GM12878 (cell line): Measurements from ENCODE around the gene RBM15B. TPM values are rescaled to one million over a fixed set of nuclear protein-coding genes. Genes with fewer than 3 reads are reported as not detected.

ENCODE experiments used
- ATAC-seq: fragments of 200-7000 bp; cut with Tn5 transposase; 3 replicates; pipeline ENCODE4 v1.9.1; 2020; ENCODE audit warnings: mild to moderate bottlenecking, moderate library complexity
- BruUV-seq: library from RNA; stranded (reverse); fragments of 400-500 nt; replicated peaks from 2 replicates; lab custom pipeline; 2021; lab: Mats Ljungman, UMichigan
- CTCF ChIA-PET: fragments of 300-600 bp; sonication (Branson Sonifier 250); formaldehyde crosslinking; extraction: SDS; loops from one replicate; lab custom pipeline; 2021; ENCODE audit warnings: inconsistent platforms; lab: Yijun Ruan, JAX
- POLR2A ChIA-PET: fragments of 350-600 bp; formaldehyde crosslinking; extraction: SDS; loops from one replicate; lab custom pipeline; 2021; ENCODE audit warnings: inconsistent platforms; lab: Charles Lee
- RAD21 ChIA-PET: fragments of 300-600 bp; sonication (Branson Sonifier 250); formaldehyde crosslinking; loops from one replicate; lab custom pipeline; 2023; ENCODE audit warnings: antibody characterized with exemption; ENCODE audit not compliant: unreplicated experiment; lab: Charles Lee
- SMC1A ChIA-PET: fragments of 300-600 bp; sonication (Branson Sonifier 250); formaldehyde crosslinking; loops from one replicate; lab custom pipeline; 2023; ENCODE audit not compliant: unreplicated experiment, uncharacterized antibody; lab: Charles Lee
- DNase-seq: peaks from one replicate; pipeline ENCODE4 v3.0.0-alpha.2; 2011; ENCODE audit warnings: low read depth, low spot score
- FAIRE-seq: peaks from 3 replicates; lab custom pipeline; 2011; peaks lifted over from hg19 to GRCh38; lab: Jason Lieb, UNC
- H2AFZ ChIP-seq: 2 replicates; pipeline ENCODE4 v1.6.0; 2011; ENCODE audit warnings: low read depth, low read length, control low read depth; ENCODE audit not compliant: control insufficient read depth
- H3K27ac ChIP-seq: 2 replicates; pipeline ENCODE4 v1.5.1; 2011; ENCODE audit warnings: control low read depth; ENCODE audit not compliant: control insufficient read depth, insufficient read depth
- H3K27me3 ChIP-seq, 2 experiments: replicated peaks in 1 of 2; 2 replicates each; pipeline versions ENCODE4 v1.6.0 to v1.6.1; 2011; ENCODE audit warnings: low read length in 1 of 2; ENCODE audit not compliant: control insufficient read depth in 2 of 2, insufficient read depth in 2 of 2
- H3K36me3 ChIP-seq, 2 experiments: 2 replicates each; pipeline ENCODE4 v1.5.1; 2011; ENCODE audit warnings: low read length in 1 of 2; ENCODE audit not compliant: control insufficient read depth in 2 of 2, insufficient read depth in 2 of 2
- H3K4me1 ChIP-seq: 2 replicates; pipeline ENCODE4 v1.6.1; 2011; ENCODE audit warnings: mild to moderate bottlenecking, low read length, moderate library complexity, mixed read lengths; ENCODE audit not compliant: control insufficient read depth, insufficient read depth
- H3K4me2 ChIP-seq: 2 replicates; pipeline ENCODE4 v1.6.0; 2011; ENCODE audit warnings: control low read depth; ENCODE audit not compliant: control insufficient read depth, insufficient read depth
- H3K4me3 ChIP-seq: fragments of 200-600 bp; sonication (generic); 2 replicates; pipeline ENCODE4 v1.5.1; 2016
- H3K79me2 ChIP-seq: 2 replicates; pipeline ENCODE4 v1.6.0; 2011; ENCODE audit warnings: low read length; ENCODE audit not compliant: control insufficient read depth, insufficient read depth
- H3K9ac ChIP-seq: 2 replicates; pipeline ENCODE4 v1.8.0; 2011; ENCODE audit warnings: low read length, control low read depth, mixed read lengths; ENCODE audit not compliant: control insufficient read depth, insufficient read depth
- H3K9me3 ChIP-seq: replicated peaks from 3 replicates; pipeline ENCODE4 v1.5.1; 2011; ENCODE audit warnings: mild to moderate bottlenecking, low read length; ENCODE audit not compliant: control insufficient read depth, insufficient read depth
- H4K20me1 ChIP-seq: 2 replicates; pipeline ENCODE4 v1.6.0; 2011; ENCODE audit not compliant: control insufficient read depth, insufficient read depth
- EZH2 ChIP-seq: IDR thresholded peaks from 2 replicates; pipeline ENCODE4 v1.6.1; 2012; ENCODE audit warnings: low read depth, mild to moderate bottlenecking, control low read depth, inconsistent platforms, low read length, borderline replicate concordance; ENCODE audit not compliant: control insufficient read depth
- SMARCA5 ChIP-seq: fragments of 450-650 bp; IDR thresholded peaks from 2 replicates; pipeline ENCODE4 v1.6.1; 2017; ENCODE audit warnings: mild to moderate bottlenecking
- TCF7 ChIP-seq: IDR thresholded peaks from 2 replicates; pipeline ENCODE4 v1.6.1; 2014; ENCODE audit warnings: antibody characterized with exemption, borderline replicate concordance
- ZSCAN29 ChIP-seq: fragments of 450-650 bp; IDR thresholded peaks from 2 replicates; pipeline ENCODE4 v1.6.1; 2017; ENCODE audit warnings: mild to moderate bottlenecking, moderate library complexity
- WGBS: methylation state at CpG from one replicate; pipeline ENCODE4 v1.1.6; 2016; ENCODE audit warnings: low lambda C conversion rate; ENCODE audit not compliant: insufficient replicate concordance, insufficient coverage; ENCODE audit errors: missing lambda C conversion rate; 5-methylcytosine and 5-hydroxymethylcytosine counted together
- in situ Hi-C: fragments of 300-500 bp; cut with MboI; formaldehyde crosslinking; loops from 9 replicates; pipeline ENCODE4 v1.14.3; 2018; ENCODE audit warnings: mixed read lengths
- intact Hi-C: fragments of 100-400 bp; cut with micrococcal nuclease; formaldehyde crosslinking; loops from one replicate; pipeline ENCODE4 v1.14.2; 2022; ENCODE audit not compliant: unreplicated experiment
- polyA plus RNA-seq, 11 experiments: library from polyadenylated mRNA; depleted of rRNA in 4 of 11; unstranded in 6 of 11; stranded (reverse) in 5 of 11; fragments of >200 nt; fragmentation: Nextera tagmentation in 4 of 11; fragmentation: Illumina TruSeq in 1 of 11; extraction: Ambion mirVana in 4 of 11; extraction: Trizol in 1 of 11; gene quantifications; 1 replicate in 1 of 11; 2 replicates in 10 of 11; pipeline versions ENCODE4 v1.2.1 to v1.2.3, GENCODE V29; 2011 to 2016; ENCODE audit warnings: inconsistent platforms in 2 of 11, missing spikeins in 2 of 11, low read depth in 1 of 11
- total RNA-seq, 4 experiments: library from RNA; depleted of rRNA in 3 of 4; stranded (reverse); fragments of >200 nt in 3 of 4; fragmentation: Illumina TruSeq in 1 of 4; extraction: Trizol in 1 of 4; gene quantifications; 2 replicates each; pipeline versions ENCODE4 v1.2.1 to v1.2.3, GENCODE V29; 2013 to 2021
- TF ChIP-seq, protein P1 (sequence below): IDR thresholded peaks from 2 replicates; pipeline ENCODE4 v1.6.1; 2012; ENCODE audit warnings: low read length, inconsistent platforms
- TF ChIP-seq, protein P2 (sequence below): fragments of 450-650 bp; formaldehyde crosslinking; IDR thresholded peaks from 2 replicates; pipeline ENCODE4 v1.4.0; 2022; ENCODE audit warnings: mild to moderate bottlenecking, moderate library complexity

The RBM15B gene
- total and polyA plus RNA-seq, 10 of the 15 experiments (the other 5 are each of a cell fraction or from before 2014, with no cell fraction given): 2.4 to 34.5 (median 19.1) TPM

- Histone ChIP-seq H4K20me1 (0 out of 2 replicates have a peak, but pooled peaks cover 4% of the 10 kb centered on the region), H2AFZ (peak overlapping the region; percentile 15), H3K9ac (peak overlapping the region; percentile 95), H3K27ac (peak overlapping the region; percentile 82), H3K4me1 (peaks cover 22% of the 10 kb centered on the region), H3K27me3 (no peaks in the 10 kb centered on the region), H3K79me2 (peaks cover 51% of the 10 kb centered on the region), H3K4me2 (peak overlapping the region; percentile 96), H3K36me3 (peaks cover 8 to 21% of the 10 kb centered on the region in 2 experiments), H3K9me3 (no peaks in the 10 kb centered on the region), H3K4me3 (peak overlapping the region; percentile 83)
- under 1% methylated on average over 18 of the region's 18 CpGs for WGBS
- ChIA-PET CTCF (interaction anchor here (0.7 to 2.5 kb wide), 13 partner anchors 13 to 817 kb away, joined by 3 to 17 read pairs (median 4); partner anchors contain the start of genes DCAF1, MAPKAPK3, RAD54L2 and RRP9), SMC1A (interaction anchor here (0.9 kb wide), 1 partner anchor 769 kb away, joined by 3 read pairs; the partner anchor contains the start of gene MAPKAPK3), POLR2A (interaction anchor here (0.6 to 3.6 kb wide), 10 partner anchors 43 to 816 kb away, joined by 3 to 26 read pairs (median 4); partner anchors contain the start of genes DCAF1, HEMK1 and TEX264), RAD21 (interaction anchor here (0.8 to 1.9 kb wide), 9 partner anchors 14 to 769 kb away, joined by 3 to 14 read pairs (median 3); partner anchors contain the start of genes DCAF1 and MAPKAPK3)
- in situ Hi-C loops: loop anchor here (5.0 to 10.0 kb wide), 2 partner anchors 297 to 1031 kb away; partner anchors contain the start of genes CYB561D2, NPRL2 and TMEM115
- DNase-seq: no peak
- FAIRE-seq: no peak
- BruUV-seq: no TSS peak
- intact Hi-C loops: loop anchor here (2.0 to 5.0 kb wide), 3 partner anchors 287 to 818 kb away; partner anchors contain the start of genes C3orf18, HEMK1, MAPKAPK3 and TEX264
- TF ChIP-seq TCF7: no peak
- 0 out of 2 replicates have a peak, but pooled peaks have one; percentile 7 for TF ChIP-seq SMARCA5
- no peak for ATAC-seq
Observed at GRCh38 chr3:51385621-51386091, 5.4 kb upstream of the RBM15B start.

GRCh38 chr3:51386159-51386851 is 4.8 kb upstream of the RBM15B start:
- 0 out of 2 replicates have a peak, but pooled peaks cover 4% of the 10 kb centered on the region for H4K20me1 ChIP-seq
- peak overlapping the region; percentile 82 for H3K27ac ChIP-seq
- ATAC-seq: no peak
- FAIRE-seq: no peak
- H3K27me3 ChIP-seq: no peaks in the 10 kb centered on the region
- ChIA-PET POLR2A (interaction anchor here (1.5 to 3.6 kb wide), 3 partner anchors 48 to 284 kb away, joined by 3 to 26 read pairs (median 5); partner anchors contain the start of genes DCAF1 and TEX264), RAD21 (interaction anchor here (0.6 to 1.9 kb wide), 7 partner anchors 113 to 770 kb away, joined by 3 to 14 read pairs (median 4); partner anchors contain the start of genes DCAF1 and MAPKAPK3), CTCF (interaction anchor here (0.7 to 2.5 kb wide), 9 partner anchors 48 to 818 kb away, joined by 3 to 17 read pairs (median 6); partner anchors contain the start of genes DCAF1, MAPKAPK3, RRP9 and TEX264), SMC1A (interaction anchor here (0.9 to 2.0 kb wide), 2 partner anchors 15 to 770 kb away, joined by 3 to 4 read pairs; partner anchors contain the start of gene MAPKAPK3)
- in situ Hi-C loops (loop anchor here (5.0 to 10.0 kb wide), 2 partner anchors 296 to 1032 kb away; partner anchors contain the start of genes CYB561D2, NPRL2 and TMEM115), intact Hi-C loops (loop anchor here (5.0 kb wide), 2 partner anchors 286 to 819 kb away; partner anchors contain the start of genes C3orf18, HEMK1 and TEX264)
- H3K9ac ChIP-seq: peak overlapping the region; percentile 95
- BruUV-seq: TSS peak; percentile 71
- H3K4me3 ChIP-seq: peak overlapping the region; percentile 83
- no peaks in the 10 kb centered on the region for H3K9me3 ChIP-seq
- DNase-seq: no peak
- H2AFZ ChIP-seq: no peak overlapping the region
- H3K79me2 ChIP-seq: peaks cover 52% of the 10 kb centered on the region
- H3K36me3 ChIP-seq: peaks cover 8 to 21% of the 10 kb centered on the region in 2 experiments
- H3K4me2 ChIP-seq: peak overlapping the region; percentile 96
- WGBS: 1% methylated on average over 8 of the region's 8 CpGs
- peaks cover 23% of the 10 kb centered on the region for H3K4me1 ChIP-seq
- TF ChIP-seq, protein P1, sequence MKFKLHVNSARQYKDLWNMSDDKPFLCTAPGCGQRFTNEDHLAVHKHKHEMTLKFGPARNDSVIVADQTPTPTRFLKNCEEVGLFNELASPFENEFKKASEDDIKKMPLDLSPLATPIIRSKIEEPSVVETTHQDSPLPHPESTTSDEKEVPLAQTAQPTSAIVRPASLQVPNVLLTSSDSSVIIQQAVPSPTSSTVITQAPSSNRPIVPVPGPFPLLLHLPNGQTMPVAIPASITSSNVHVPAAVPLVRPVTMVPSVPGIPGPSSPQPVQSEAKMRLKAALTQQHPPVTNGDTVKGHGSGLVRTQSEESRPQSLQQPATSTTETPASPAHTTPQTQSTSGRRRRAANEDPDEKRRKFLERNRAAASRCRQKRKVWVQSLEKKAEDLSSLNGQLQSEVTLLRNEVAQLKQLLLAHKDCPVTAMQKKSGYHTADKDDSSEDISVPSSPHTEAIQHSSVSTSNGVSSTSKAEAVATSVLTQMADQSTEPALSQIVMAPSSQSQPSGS: no peak
- TF ChIP-seq, protein P2, sequence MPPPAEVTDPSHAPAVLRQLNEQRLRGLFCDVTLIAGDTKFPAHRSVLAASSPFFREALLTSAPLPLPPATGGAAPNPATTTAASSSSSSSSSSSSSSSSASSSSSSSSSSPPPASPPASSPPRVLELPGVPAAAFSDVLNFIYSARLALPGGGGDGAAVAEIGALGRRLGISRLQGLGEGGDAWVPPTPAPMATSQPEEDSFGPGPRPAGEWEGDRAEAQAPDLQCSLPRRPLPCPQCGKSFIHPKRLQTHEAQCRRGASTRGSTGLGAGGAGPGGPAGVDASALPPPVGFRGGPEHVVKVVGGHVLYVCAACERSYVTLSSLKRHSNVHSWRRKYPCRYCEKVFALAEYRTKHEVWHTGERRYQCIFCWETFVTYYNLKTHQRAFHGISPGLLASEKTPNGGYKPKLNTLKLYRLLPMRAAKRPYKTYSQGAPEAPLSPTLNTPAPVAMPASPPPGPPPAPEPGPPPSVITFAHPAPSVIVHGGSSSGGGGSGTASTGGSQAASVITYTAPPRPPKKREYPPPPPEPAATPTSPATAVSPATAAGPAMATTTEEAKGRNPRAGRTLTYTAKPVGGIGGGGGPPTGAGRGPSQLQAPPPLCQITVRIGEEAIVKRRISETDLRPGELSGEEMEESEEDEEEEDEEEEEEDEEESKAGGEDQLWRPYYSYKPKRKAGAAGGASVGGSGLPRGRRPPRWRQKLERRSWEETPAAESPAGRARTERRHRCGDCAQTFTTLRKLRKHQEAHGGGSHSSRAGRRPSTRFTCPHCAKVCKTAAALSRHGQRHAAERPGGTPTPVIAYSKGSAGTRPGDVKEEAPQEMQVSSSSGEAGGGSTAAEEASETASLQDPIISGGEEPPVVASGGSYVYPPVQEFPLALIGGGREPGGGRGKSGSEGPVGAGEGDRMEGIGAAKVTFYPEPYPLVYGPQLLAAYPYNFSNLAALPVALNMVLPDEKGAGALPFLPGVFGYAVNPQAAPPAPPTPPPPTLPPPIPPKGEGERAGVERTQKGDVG (CRISPR knock-in tag): no peak
- TF ChIP-seq ZSCAN29 (no peak), EZH2 (no peak)
